ENCODE measurements around the gene CYP26C1. TPM values are rescaled to one million over a fixed set of nuclear protein-coding genes. Genes with fewer than 3 reads are reported as not detected.
"Not testable (repeated sequence)": the region's sequence is repeated elsewhere in the genome, so short reads cannot be mapped to it uniquely, and the experiment has no call there.

CYP26C1 gene
- total RNA-seq, 4 donors from 2014 or later: 0.13 to 0.36 (median 0.16) TPM; not detected in 1

DNA sequence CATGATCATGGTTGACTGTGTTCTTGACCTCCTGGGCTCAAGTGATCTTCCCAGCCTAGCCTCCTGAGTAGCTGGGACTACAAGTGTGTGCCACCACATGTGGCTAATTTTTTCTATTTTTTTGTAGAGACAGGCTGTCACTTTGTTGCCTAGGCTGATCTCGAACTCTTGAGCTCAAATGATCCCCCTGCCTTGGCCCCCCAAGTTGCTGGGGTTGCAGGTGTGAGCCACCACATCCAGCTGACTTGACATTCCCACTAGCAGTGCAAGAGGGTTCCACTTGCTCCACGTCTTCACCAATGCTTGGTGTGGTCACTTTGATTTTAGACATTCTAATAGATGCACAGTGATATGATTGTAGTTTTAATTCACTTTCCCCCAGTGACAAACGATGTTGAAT is 38.2 kb downstream of the CYP26C1 start:
- TF ChIP-seq CTCF (IDR thresholded peaks at IDR 0.05): no peak
- ATAC-seq (ENCODE audit: low FRiP score) (no peak), DNase-seq (ENCODE audit: low spot score) (no peak)

- TF ChIP-seq CTCF (IDR thresholded peaks at IDR 0.05): no peak
- no peak for DNase-seq (ENCODE audit: low spot score)
- ATAC-seq (ENCODE audit: low FRiP score): no peak
Observed at GRCh38 chr10:93099670-93100069, 39.1 kb downstream of the CYP26C1 start.

- ATAC-seq (ENCODE audit: low FRiP score); DNase-seq (ENCODE audit: low spot score): not testable (repeated sequence)
Observed at GRCh38 chr10:93101148-93101547, 40.5 kb downstream of the CYP26C1 start.

DNA sequence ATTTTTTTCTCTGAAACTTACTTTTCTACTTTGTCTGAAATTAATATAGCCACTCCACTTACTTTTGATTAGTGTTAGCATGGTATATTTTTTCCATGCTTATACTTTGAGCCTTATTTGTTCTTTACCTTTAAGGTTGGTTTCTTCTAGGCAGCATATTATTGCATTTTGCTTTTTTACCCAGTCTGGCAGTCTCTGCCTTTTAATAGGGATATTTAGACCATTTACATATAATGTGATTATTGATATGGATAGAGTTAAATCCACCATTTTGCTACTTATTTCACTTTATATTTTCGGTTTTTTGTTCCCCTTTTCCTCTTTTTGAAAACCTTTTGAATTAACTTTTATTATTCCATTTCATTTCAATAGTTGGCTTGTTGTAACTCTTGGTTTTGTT is 43.4 kb downstream of the CYP26C1 start:
- DNase-seq (ENCODE audit: low spot score) (no peak), ATAC-seq (ENCODE audit: low FRiP score) (no peak)
- TF ChIP-seq CTCF (IDR thresholded peaks at IDR 0.05): no peak

DNA sequence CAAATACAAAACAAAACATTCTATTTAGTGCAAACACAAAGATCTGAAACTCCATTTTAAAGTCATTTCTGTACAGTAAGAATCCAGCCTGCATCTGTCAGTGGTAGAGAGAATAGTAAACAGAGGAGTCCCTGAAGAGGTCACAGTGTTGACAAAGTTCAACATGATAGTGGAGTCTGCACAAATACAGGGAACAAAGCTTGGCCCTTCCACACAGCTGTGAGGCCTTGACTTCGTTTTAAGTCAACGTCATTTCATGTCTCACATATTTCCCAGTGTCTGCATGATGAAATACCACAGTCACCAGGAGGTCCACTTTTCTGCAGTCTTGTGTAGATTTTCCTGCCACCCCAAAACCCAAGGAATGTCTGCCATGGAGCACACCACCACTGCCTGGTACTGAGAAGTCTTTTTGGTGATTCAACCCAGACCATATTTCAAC is 46.1 kb downstream of the CYP26C1 start:
- DNase-seq (ENCODE audit: low spot score): no peak
- no peak for TF ChIP-seq CTCF (IDR thresholded peaks at IDR 0.05)

DNA sequence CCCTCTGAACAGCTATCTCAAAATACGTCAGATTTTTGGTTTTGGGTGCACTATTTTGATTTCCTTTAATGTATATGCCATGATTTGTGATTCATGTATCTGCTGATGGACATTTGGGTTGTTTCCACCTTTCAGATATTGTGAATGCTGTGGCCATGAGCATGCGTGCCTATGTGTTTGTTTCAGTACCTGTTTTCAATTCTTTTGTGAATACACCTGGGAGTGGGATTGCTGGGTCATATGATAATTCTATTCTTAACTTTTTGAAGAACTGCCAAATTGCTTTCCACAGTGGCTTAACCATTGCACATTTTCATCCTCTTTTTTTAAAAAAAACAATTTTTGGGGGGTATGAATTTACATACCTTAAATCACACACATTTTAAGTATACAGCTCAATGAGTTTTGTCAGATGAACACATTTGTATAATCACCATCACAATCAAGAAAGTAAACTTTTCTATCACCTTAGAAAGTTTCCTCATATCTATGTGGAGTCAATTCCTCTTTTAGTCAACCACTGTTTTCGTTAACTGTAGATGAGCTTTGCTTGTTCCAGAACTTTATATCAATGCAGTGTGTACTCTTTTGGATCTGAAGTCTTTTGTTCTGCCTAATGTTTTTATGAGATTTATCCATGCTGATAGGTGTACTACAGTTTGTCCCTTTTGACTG is 50.0 kb downstream of the CYP26C1 start:
- ATAC-seq (ENCODE audit: low FRiP score) (no peak), DNase-seq (ENCODE audit: low spot score) (no peak)
- no peak for TF ChIP-seq CTCF (IDR thresholded peaks at IDR 0.05)

More for the DNA sequence above, 46.1 kb downstream of the CYP26C1 start:
- no peak for ATAC-seq (ENCODE audit: low FRiP score)

DNA sequence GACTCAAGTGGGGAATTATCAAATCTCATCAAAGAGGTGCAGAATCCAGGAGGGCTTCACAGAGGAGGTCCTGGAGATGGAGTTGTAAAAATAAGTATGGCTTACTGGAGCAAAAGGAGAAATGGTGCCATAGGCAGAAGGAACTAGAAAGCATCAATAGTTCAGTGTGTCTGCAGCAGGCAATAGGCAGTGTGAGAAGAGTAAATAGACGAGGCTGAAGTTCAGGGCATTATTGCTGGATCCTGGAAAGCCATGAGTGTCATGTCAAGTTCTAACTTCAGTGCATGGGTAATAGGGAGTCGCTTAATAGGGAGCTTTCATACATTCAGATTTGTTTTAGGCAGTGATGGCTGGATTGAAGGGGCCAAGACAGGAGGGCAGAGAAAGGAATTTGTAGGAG is 52.4 kb downstream of the CYP26C1 start:
- no peak for TF ChIP-seq CTCF (IDR thresholded peaks at IDR 0.05)
- ATAC-seq (ENCODE audit: low FRiP score): no peak

More for the DNA sequence above, 52.4 kb downstream of the CYP26C1 start:
- no peak for DNase-seq (ENCODE audit: low spot score)
